K562 (cell line): ENCODE results near the gene TRIM24. TPM values are rescaled to one million over a fixed set of nuclear protein-coding genes. Genes with fewer than 3 reads are reported as not detected.
A peak's percentile ranks its signal among the peaks of the same experiment; 100 is the strongest.

Experiments
- ATF1 ChIP-seq, 2 experiments: fragments of 450-650 bp in 1 of 2; IDR thresholded peaks; 2 replicates each; pipeline ENCODE4 v1.6.1; 2016; ENCODE audit warnings: missing compliant biosample characterization in 1 of 2, missing genetic modification characterization in 1 of 2
- CBX5 ChIP-seq: IDR thresholded peaks from 2 replicates; pipeline ENCODE4 v1.6.1; 2014; ENCODE audit warnings: low read depth, borderline replicate concordance
- CCNT2 ChIP-seq: IDR thresholded peaks from 2 replicates; pipeline ENCODE4 v1.6.1; 2011; ENCODE audit warnings: borderline replicate concordance, low read depth, mild to moderate bottlenecking, moderate library complexity, mixed read lengths, low read length; ENCODE audit not compliant: insufficient read length; ENCODE audit errors: extremely low read depth
- DDX20 ChIP-seq: fragments of 450-650 bp; IDR thresholded peaks from 2 replicates; pipeline ENCODE4 v1.6.1; 2016; ENCODE audit warnings: missing genetic modification characterization, low read depth, mild to moderate bottlenecking, missing compliant biosample characterization, moderate library complexity
- EHMT2 ChIP-seq: fragments of 450-650 bp; IDR thresholded peaks from 2 replicates; pipeline ENCODE4 v1.6.1; 2018; ENCODE audit warnings: antibody characterized with exemption
- ELF1 ChIP-seq: fragments of 200-800 bp; sonication (Bioruptor generic); IDR thresholded peaks from 2 replicates; pipeline ENCODE4 v1.6.1; 2016; ENCODE audit warnings: missing genetic modification characterization, missing compliant biosample characterization
- GABPB1 ChIP-seq: sonication (generic); formaldehyde crosslinking; IDR thresholded peaks from 2 replicates; pipeline ENCODE4 v1.8.0; 2022; ENCODE audit warnings: mild to moderate bottlenecking, missing genetic modification reagents
- HDGF ChIP-seq: fragments of 450-650 bp; IDR thresholded peaks from 2 replicates; pipeline ENCODE4 v1.6.1; 2016
- IFI16 ChIP-seq: fragments of 250-450 bp; sonication (Bioruptor Pico); IDR thresholded peaks from 2 replicates; pipeline ENCODE4 v2.1.2; 2022; ENCODE audit warnings: mild to moderate bottlenecking, inconsistent platforms
- LEF1 ChIP-seq: fragments of 450-650 bp; IDR thresholded peaks from 2 replicates; pipeline ENCODE4 v1.6.1; 2016; ENCODE audit warnings: mild to moderate bottlenecking
- NR4A1 ChIP-seq, 2 experiments: fragments of 250-450 bp in 1 of 2; fragments of 450-650 bp in 1 of 2; sonication (Bioruptor Pico) in 1 of 2; IDR thresholded peaks; 2 replicates each; pipeline versions ENCODE4 v1.4.0 to v1.6.1; 2016 to 2020; ENCODE audit warnings: mild to moderate bottlenecking in 2 of 2, missing compliant biosample characterization in 1 of 2, missing genetic modification characterization in 1 of 2, moderate library complexity in 1 of 2
- PHF21A ChIP-seq: fragments of 450-650 bp; IDR thresholded peaks from 2 replicates; pipeline ENCODE4 v1.6.1; 2017; ENCODE audit warnings: low read depth, borderline replicate concordance
- POU5F1 ChIP-seq: fragments of 150-350 bp; IDR thresholded peaks from 2 replicates; pipeline ENCODE4 v1.6.1; 2014; ENCODE audit warnings: borderline replicate concordance, low read length, low read depth, mild to moderate bottlenecking; ENCODE audit not compliant: partially characterized antibody
- RB1 ChIP-seq: fragments of 450-650 bp; IDR thresholded peaks from 2 replicates; pipeline ENCODE4 v1.6.1; 2017; ENCODE audit warnings: low read depth, mild to moderate bottlenecking
- SETDB1 ChIP-seq: IDR thresholded peaks from one replicate; pipeline ENCODE4 v1.6.1; 2012; ENCODE audit warnings: low read length, control low read depth, inconsistent platforms
- XRCC5 ChIP-seq: fragments of 200-400 bp; formaldehyde crosslinking; IDR thresholded peaks from 2 replicates; pipeline ENCODE4 v1.6.1; 2017; ENCODE audit warnings: low read depth, mild to moderate bottlenecking, low read length
- ZNF318 ChIP-seq, 2 experiments: fragments of 450-650 bp; IDR thresholded peaks; 2 replicates each; pipeline ENCODE4 v1.6.1; 2016; ENCODE audit warnings: mild to moderate bottlenecking in 2 of 2, borderline replicate concordance in 1 of 2, low read depth in 1 of 2, moderate library complexity in 1 of 2
- ZNF324 ChIP-seq: fragments of 250-450 bp; sonication (Bioruptor Pico); IDR thresholded peaks from 2 replicates; pipeline ENCODE4 v1.4.0; 2020; ENCODE audit warnings: mild to moderate bottlenecking
- ZNF384 ChIP-seq: IDR thresholded peaks from 2 replicates; pipeline ENCODE4 v1.6.1; 2012; ENCODE audit warnings: low read depth, low read length, improper control_type of control experiment
- ZNF699 ChIP-seq: fragments of 250-450 bp; sonication (Bioruptor Pico); IDR thresholded peaks from 2 replicates; pipeline ENCODE4 v1.8.0; 2021; ENCODE audit warnings: mild to moderate bottlenecking, moderate library complexity; ENCODE audit not compliant: insufficient replicate concordance
- ZNF77 ChIP-seq: fragments of 250-450 bp; sonication (Bioruptor Pico); IDR thresholded peaks from 2 replicates; pipeline ENCODE4 v1.5.0; 2020
- polyA plus RNA-seq, 8 experiments: library from polyadenylated mRNA; depleted of rRNA in 4 of 8; stranded (reverse) in 5 of 8; unstranded in 3 of 8; fragments of >200 nt; fragmentation: Nextera tagmentation in 2 of 8; fragmentation: Illumina TruSeq in 1 of 8; extraction: Ambion mirVana in 2 of 8; extraction: Trizol in 1 of 8; gene quantifications; 2 replicates each; pipeline versions ENCODE4 v1.2.1 to v1.2.3, GENCODE V29; 2011 to 2014; ENCODE audit warnings: inconsistent platforms in 1 of 8, missing spikeins in 1 of 8
- total RNA-seq, 7 experiments: library from RNA; depleted of rRNA in 6 of 7; stranded (reverse); fragments of >200 nt in 6 of 7; fragmentation: Illumina TruSeq in 2 of 7; extraction: Trizol in 2 of 7; gene quantifications; 2 replicates each; pipeline versions ENCODE4 v1.2.1 to v1.2.3, GENCODE V29; 2011 to 2021; ENCODE audit warnings: low replicate concordance in 1 of 7

TRIM24 gene
- total and polyA plus RNA-seq, 9 of the 15 experiments (the other 6 are each of a cell fraction or from before 2014, with no cell fraction given), result 13.4 to 74.0 (median 41.7) TPM

- no peak for TF ChIP-seq ZNF384
- TF ChIP-seq CBX5, result peak; percentile 100
- peak; percentile 50 for TF ChIP-seq SETDB1
- TF ChIP-seq EHMT2, result peak; percentile 88
- 0 out of 2 replicates have a peak, but pooled peaks have one; percentile 18 for TF ChIP-seq GABPB1 (CRISPR knock-in tag)
- TF ChIP-seq ZNF77 (CRISPR knock-in tag), result peak; percentile 22; the same call in 1 of the 2 replicates
- no peak for TF ChIP-seq POU5F1
- TF ChIP-seq HDGF, result no peak
- peak; percentile 74; the same call in 1 of the 2 replicates for TF ChIP-seq IFI16 (CRISPR knock-in tag)
- no peak for TF ChIP-seq ATF1 (CRISPR knock-in tag; IDR thresholded peaks at IDR 0.05)
- peak; percentile 59 for TF ChIP-seq ATF1 (tag; IDR thresholded peaks at IDR 0.05)
- TF ChIP-seq DDX20 (tag), result no peak
- TF ChIP-seq XRCC5, result peak; percentile 71; the same call in 1 of the 2 replicates
- 0 out of 4 replicates have a peak, but pooled peaks of 1 of the 2 experiments have one; percentile 18 for TF ChIP-seq ZNF318 (IDR thresholded peaks at IDR 0.05; ENCODE audit: borderline replicate concordance in 1 of 2, low read depth in 1 of 2)
- peak; percentile 42; the same call in 1 of the 2 replicates for TF ChIP-seq RB1
- 0 out of 2 replicates have a peak, but pooled peaks have one; percentile 33 for TF ChIP-seq ELF1 (tag)
- no peak for TF ChIP-seq ZNF699
- TF ChIP-seq PHF21A, result 0 out of 2 replicates have a peak, but pooled peaks have one; percentile 12
- peak; percentile 62 for TF ChIP-seq CCNT2
- TF ChIP-seq NR4A1 (CRISPR knock-in tag; IDR thresholded peaks at IDR 0.05), result no peak
- peak; percentile 71 for TF ChIP-seq NR4A1 (tag; IDR thresholded peaks at IDR 0.05)
- TF ChIP-seq ZNF324, result 0 out of 2 replicates have a peak, but pooled peaks have one; percentile 39
- peak; percentile 75 for TF ChIP-seq LEF1
Measured at GRCh38 chr7:138527746-138528223, 67.7 kb downstream of the TRIM24 start (continued).
